Testis (tissue), 3 donors: ENCODE data around the gene GNB1L. TPM values are rescaled to one million over a fixed set of nuclear protein-coding genes. Genes with fewer than 3 reads are reported as not detected.

Source experiments
- DNase-seq: peaks from one replicate; pipeline ENCODE4 v3.0.0-alpha.2; 2019
- H3K27ac ChIP-seq, 2 donors: fragments of 200-600 bp; sonication (generic); one replicate each; pipeline ENCODE4 v1.5.1; 2019
- H3K27me3 ChIP-seq: fragments of 200-600 bp; sonication (generic); one replicate; pipeline ENCODE4 v1.5.1; 2019
- H3K36me3 ChIP-seq: fragments of 200-600 bp; sonication (generic); one replicate; pipeline ENCODE4 v1.5.1; 2017; ENCODE audit warnings: low read depth; ENCODE audit errors: missing control alignments
- H3K4me1 ChIP-seq: fragments of 200-600 bp; sonication (generic); one replicate; pipeline ENCODE4 v1.5.1; 2019
- H3K4me3 ChIP-seq, 2 donors: fragments of 200-600 bp; sonication (generic); one replicate each; pipeline ENCODE4 v1.5.1; 2017 to 2019
- H3K9me3 ChIP-seq: fragments of 200-600 bp; sonication (generic); one replicate; pipeline ENCODE4 v1.5.1; 2017
- POLR2A ChIP-seq: fragments of 450-650 bp; IDR thresholded peaks from one replicate; pipeline ENCODE4 v1.6.1; 2017; ENCODE audit warnings: antibody characterized with exemption, mild to moderate bottlenecking, moderate library complexity
- WGBS, 2 donors: methylation state at CpG; one replicate each; pipeline ENCODE4 v1.1.5; 2018; 5-methylcytosine and 5-hydroxymethylcytosine counted together
- intact Hi-C: fragments of 100-400 bp; cut with DNase I; formaldehyde crosslinking; loops from one replicate; pipeline ENCODE4 v1.15.1; 2023; ENCODE audit warnings: low total_unique reads
- polyA plus RNA-seq: library from polyadenylated mRNA; stranded (reverse); fragments of 350-450 nt; fragmentation: Illumina TruSeq; extraction: RNeasy Lipid Tissue Mini Kit (QIAGEN cat#74804); gene quantifications from one replicate; pipeline ENCODE4 v1.2.3, GENCODE V29; 2014; ENCODE audit warnings: low read depth, low replicate concordance; ENCODE audit not compliant: insufficient read depth
- total RNA-seq, 2 donors: library from RNA; depleted of rRNA; stranded (reverse); fragments of >200 nt; gene quantifications; one replicate each; pipeline ENCODE4 v1.2.3, GENCODE V29; 2016
- TF ChIP-seq, protein P1 (sequence below), 3 experiments: fragments of 450-650 bp in 2 of 3; fragments of 200-600 bp in 1 of 3; sonication (generic) in 1 of 3; IDR thresholded peaks; one replicate each; pipeline ENCODE4 v1.5.1; 2016 to 2019; ENCODE audit warnings: antibody characterized with exemption in 3 of 3, mild to moderate bottlenecking in 2 of 3, moderate library complexity in 1 of 3

GNB1L gene
- total and polyA plus RNA-seq, 3 donors from 2014 or later = 5.5 to 6.9 (median 6.0) TPM

DNA sequence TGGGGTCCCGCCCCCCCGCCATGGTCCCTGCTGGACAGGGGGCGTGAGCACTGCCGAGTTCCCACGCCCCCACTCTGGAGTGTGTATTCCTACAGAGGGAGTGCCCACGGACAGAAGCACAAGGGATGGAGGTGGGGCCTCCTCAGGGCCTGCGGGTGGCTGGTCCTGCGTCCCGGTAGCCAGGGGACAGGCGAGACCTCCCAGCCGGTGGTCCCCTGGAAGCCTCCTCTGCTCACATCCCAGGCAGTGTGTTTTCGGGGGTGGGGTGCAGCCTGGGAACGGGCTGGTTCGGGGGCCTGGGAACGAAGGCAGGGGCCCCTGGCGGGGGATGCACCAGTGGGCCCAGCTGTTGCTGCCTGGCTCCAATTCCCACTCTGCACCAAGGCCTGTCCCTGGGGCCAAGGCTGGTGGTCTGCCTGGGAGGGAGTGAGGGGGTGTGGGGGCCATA, 115.2 kb downstream of the GNB1L start:
- TF ChIP-seq, protein P1, sequence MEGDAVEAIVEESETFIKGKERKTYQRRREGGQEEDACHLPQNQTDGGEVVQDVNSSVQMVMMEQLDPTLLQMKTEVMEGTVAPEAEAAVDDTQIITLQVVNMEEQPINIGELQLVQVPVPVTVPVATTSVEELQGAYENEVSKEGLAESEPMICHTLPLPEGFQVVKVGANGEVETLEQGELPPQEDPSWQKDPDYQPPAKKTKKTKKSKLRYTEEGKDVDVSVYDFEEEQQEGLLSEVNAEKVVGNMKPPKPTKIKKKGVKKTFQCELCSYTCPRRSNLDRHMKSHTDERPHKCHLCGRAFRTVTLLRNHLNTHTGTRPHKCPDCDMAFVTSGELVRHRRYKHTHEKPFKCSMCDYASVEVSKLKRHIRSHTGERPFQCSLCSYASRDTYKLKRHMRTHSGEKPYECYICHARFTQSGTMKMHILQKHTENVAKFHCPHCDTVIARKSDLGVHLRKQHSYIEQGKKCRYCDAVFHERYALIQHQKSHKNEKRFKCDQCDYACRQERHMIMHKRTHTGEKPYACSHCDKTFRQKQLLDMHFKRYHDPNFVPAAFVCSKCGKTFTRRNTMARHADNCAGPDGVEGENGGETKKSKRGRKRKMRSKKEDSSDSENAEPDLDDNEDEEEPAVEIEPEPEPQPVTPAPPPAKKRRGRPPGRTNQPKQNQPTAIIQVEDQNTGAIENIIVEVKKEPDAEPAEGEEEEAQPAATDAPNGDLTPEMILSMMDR (IDR thresholded peaks at IDR 0.05) = no peak
- no peak for TF ChIP-seq POLR2A
- intact Hi-C loops = no loop called here
- Histone ChIP-seq H3K4me1 (no peaks in the 10 kb centered on the region), H3K9me3 (no peaks in the 10 kb centered on the region), H3K27ac (no peak overlapping the region), H3K36me3 (no peaks in the 10 kb centered on the region), H3K4me3 (no peak overlapping the region), H3K27me3 (no peaks in the 10 kb centered on the region)
- no peak for DNase-seq
- 66 to 67% methylated on average over 9 to 16 of the region's 16 CpGs for WGBS, 2 donors

DNA sequence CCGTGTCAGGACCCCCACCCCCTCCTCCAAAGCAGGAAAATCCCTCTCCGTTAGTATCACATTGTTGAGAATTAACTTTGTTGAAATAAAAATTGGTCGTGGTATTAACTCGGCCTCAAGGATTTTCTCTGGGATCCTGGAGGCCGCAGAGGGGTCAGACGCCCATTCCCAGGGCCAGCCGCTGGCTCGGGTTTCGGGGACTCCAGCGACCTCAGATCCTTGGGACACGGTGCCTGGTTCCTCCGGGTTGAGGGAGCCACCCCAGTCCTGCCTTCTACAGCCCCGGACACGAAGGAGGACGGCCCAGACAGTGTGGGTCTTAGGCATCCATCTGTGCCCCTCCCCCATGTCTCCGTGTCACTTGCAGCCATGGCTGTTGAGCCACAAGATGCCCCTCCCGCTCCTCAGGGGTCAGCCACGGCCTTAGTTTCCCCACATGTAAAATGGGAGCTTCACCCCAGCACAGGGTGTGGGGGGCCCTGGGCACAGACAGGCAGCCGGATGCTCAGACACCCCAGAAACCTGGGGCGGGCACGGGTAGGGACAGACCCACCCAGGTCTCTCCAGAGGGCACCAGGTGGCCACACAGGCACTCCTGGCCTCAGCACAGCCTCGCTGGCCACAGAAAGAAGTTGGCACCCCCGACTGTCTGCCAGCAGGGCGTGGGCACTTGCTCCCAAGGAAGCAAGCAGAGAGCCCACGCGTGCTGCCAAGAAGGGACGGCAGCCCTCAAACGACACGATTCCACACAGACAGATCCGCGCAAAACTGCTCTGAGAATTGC, 115.8 kb downstream of the GNB1L start:
- intact Hi-C loops = no loop called here
- 72 to 82% methylated on average over 16 to 31 of the region's 31 CpGs for WGBS, 2 donors
- Histone ChIP-seq H3K27ac (no peak overlapping the region), H3K4me3 (no peak overlapping the region), H3K9me3 (no peaks in the 10 kb centered on the region), H3K27me3 (no peaks in the 10 kb centered on the region), H3K36me3 (no peaks in the 10 kb centered on the region), H3K4me1 (no peaks in the 10 kb centered on the region)
- TF ChIP-seq, protein P1 (IDR thresholded peaks at IDR 0.05) = no peak
- no peak for TF ChIP-seq POLR2A
- DNase-seq = no peak

DNA sequence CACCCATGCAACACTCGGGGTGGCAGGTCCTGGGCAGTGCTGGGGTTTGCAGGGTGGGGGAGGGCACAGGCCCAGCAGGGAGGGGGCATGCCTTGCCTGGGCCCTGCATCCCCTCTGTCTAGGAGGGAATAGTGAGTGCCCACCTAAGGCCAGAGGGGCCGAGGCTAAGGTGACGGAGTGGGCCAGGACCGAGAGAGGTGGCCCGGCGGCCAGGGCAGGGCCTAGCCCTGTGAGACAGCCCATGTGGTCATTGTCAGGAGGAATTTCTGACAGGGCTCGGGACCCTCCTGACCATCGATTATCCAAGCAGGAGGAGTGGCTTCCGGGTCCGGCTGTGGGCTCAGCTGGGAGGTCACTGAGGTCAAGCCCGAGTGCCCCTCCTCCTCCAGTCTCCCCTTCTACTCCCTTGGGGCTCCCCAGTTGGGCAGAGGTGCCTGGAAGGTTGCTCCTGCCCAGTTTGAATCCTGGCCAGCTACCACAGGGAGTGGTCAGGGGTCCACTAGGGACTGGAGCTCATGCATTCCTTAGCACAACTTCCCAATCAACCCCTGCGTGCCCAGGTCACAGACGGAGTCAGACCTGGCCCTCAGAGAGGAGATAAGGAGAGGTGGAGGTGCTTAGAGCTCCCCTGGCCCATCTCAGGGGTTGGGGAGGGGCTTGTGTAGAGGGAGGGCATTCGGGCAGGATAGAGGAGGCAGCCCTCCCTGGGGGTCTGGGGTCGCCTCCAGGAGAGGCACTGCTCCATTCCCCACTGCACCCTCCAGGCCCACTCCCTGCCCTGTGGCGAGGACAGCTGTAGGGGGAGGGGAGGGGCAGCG, 116.6 kb downstream of the GNB1L start:
- Histone ChIP-seq H3K4me1 (no peaks in the 10 kb centered on the region), H3K4me3 (no peak overlapping the region), H3K27ac (no peak overlapping the region), H3K27me3 (no peaks in the 10 kb centered on the region), H3K9me3 (no peaks in the 10 kb centered on the region), H3K36me3 (no peaks in the 10 kb centered on the region)
- WGBS, 2 donors = 80 to 85% methylated on average over 5 to 17 of the region's 17 CpGs
- no peak for TF ChIP-seq POLR2A
- TF ChIP-seq, protein P1 (IDR thresholded peaks at IDR 0.05) = no peak
- no peak for DNase-seq
- intact Hi-C loops = no loop called here

DNA sequence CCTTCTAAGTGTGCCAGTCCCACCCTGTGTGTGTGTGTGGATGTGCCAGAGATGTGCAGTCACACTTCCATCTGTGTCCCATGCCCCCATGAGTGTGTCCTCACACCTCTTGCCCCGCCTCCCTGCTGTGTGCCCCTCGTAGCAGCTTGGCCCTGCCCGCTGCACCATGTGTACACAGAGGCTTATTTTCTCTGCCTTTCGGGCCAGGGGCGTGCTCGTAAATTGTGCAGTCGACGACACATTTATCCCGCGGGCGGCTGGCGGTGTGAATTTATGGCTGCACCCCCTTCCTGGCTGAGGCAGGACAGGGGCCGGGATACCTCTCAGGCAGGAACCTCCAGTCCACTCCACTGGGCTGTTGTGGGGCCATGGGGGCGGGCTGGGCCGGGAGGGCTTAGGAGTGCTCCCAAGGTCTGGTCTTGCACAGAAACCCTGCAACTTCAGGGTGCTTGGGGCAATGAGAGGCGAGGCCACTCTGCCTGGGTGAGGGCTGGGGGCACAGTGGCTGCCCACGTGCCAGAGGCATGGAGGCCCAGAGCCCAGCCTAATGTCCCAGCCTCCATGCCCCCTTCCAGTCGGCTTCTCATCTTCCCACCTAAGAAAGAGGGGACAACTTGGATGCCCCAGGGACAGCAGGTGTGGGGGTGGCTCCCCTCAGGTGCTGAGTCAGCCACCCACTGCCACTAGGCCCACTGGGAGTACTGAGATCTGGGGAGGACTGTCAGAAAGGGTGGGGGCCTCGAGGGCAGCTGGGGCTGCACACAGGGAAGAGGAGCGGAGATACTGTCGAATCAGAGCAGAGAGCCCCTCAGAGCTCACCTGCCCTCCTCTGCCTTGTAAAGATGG, 118.8 kb downstream of the GNB1L start:
- Histone ChIP-seq H3K27ac (no peak overlapping the region), H3K9me3 (no peaks in the 10 kb centered on the region), H3K4me3 (no peak overlapping the region), H3K36me3 (no peaks in the 10 kb centered on the region), H3K27me3 (no peaks in the 10 kb centered on the region), H3K4me1 (no peaks in the 10 kb centered on the region)
- WGBS, 2 donors = 85 to 88% methylated on average over 16 to 21 of the region's 21 CpGs
- intact Hi-C loops = no loop called here
- no peak for TF ChIP-seq POLR2A
- TF ChIP-seq, protein P1 (IDR thresholded peaks at IDR 0.05) = no peak
- no peak for DNase-seq
